ENCODE data around the gene C12orf60. TPM values are rescaled to one million over a fixed set of nuclear protein-coding genes. Genes with fewer than 3 reads are reported as not detected.
A peak's percentile ranks its signal among the peaks of the same experiment; 100 is the strongest.

C12orf60 gene
- polyA plus RNA-seq, 2 of the 4 experiments (the other 2 are of a cell fraction) = 2.4 to 5.5 TPM

DNA sequence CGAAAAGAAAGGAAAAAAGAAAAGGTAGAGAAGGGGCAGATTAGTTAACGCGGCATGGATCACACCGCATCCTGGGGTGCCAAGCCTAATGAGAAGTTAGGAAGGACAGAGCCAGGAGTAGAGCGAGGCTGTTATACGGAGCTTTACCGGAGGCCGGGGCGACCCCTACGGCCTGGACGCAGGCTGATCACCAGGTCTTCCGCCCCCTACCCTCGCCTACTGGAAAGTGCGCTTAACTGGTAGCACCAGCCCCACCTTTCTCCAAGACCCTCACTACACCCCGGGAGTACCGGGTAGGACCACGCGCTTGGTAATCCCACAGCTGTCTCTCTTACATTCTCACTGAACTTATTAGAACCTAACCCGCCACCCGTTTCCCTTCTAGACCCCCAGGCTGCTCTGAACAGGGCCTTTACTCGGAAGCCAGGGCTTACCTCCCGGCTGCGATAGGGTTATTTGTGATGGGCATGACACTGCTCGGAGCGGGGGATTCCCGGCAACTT, 34.0 kb upstream of the C12orf60 start:
- no peak for FAIRE-seq
- Histone ChIP-seq H3K27ac (peak overlapping the region; percentile 88 to 97), H3K4me3 (peak overlapping the region; percentile 79), H3K4me1 (peaks cover 18% of the 10 kb centered on the region), H3K4me2 (peak overlapping the region; percentile 71), H3K9me3 (no peaks in the 10 kb centered on the region; the same call in 2 of the 3 replicates)
- CTCF ChIA-PET = interaction anchor here (0.7 to 3.6 kb wide), 18 partner anchors 8 to 943 kb away, joined by 3 to 21 read pairs (median 6); partner anchors contain the start of gene RERG
- 5% methylated on average over 25 of the region's 26 CpGs for WGBS (ENCODE audit: missing lambda C conversion rate)
- POLR2A ChIA-PET = interaction anchor here (0.6 to 3.1 kb wide), 14 partner anchors 9 to 1514 kb away, joined by 3 to 68 read pairs (median 4); partner anchors contain the start of genes ATF7IP, C12orf60 and WBP11
- ATAC-seq = peak; percentile 17; a peak in 5 of 6 replicates
- TF ChIP-seq MYC (IDR thresholded peaks at IDR 0.05; ENCODE audit: borderline replicate concordance, low read length) = 0 out of 2 replicates have a peak, but pooled peaks have one; percentile 6
- TF ChIP-seq, protein P1, sequence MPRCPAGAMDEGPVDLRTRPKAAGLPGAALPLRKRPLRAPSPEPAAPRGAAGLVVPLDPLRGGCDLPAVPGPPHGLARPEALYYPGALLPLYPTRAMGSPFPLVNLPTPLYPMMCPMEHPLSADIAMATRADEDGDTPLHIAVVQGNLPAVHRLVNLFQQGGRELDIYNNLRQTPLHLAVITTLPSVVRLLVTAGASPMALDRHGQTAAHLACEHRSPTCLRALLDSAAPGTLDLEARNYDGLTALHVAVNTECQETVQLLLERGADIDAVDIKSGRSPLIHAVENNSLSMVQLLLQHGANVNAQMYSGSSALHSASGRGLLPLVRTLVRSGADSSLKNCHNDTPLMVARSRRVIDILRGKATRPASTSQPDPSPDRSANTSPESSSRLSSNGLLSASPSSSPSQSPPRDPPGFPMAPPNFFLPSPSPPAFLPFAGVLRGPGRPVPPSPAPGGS (IDR thresholded peaks at IDR 0.05) = 0 out of 3 replicates have a peak, but pooled peaks have one; percentile 3
- no peak for TF ChIP-seq EHF (CRISPR knock-in tag; IDR thresholded peaks at IDR 0.05)
- DNase-seq (ENCODE audit: low read depth in 1 of 2, low spot score in 1 of 2) = peak; percentile 21 to 59

DNA sequence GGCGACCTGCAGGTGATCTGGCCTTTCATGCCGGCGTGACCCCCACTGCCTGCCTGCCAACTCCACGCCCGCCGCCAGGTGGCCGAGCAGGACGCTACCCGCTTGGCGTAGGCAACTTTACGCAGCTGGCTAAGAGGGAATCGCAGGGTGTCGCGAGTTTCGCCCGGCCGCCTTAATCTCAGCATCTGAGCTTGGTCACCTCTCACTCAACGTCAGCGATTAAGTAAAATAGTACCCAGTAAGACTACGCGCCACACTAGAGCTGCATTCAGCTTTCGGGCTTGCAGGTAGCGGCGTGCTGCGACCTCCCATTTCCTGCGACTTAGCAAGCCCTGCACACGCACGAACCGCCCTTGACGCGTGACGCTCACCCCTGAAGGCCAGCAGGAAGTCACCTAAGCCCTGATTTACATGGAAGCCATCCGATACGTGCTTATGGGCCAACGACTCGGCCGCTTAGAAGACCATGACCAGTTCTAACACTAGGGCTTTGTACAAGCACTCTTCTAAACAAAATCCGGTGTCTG, 33.4 kb upstream of the C12orf60 start:
- Histone ChIP-seq H3K4me3 (peak overlapping the region; percentile 79), H3K4me2 (peak overlapping the region; percentile 71), H3K9me3 (no peaks in the 10 kb centered on the region; the same call in 2 of the 3 replicates), H3K27ac (peak overlapping the region; percentile 88 to 97), H3K4me1 (peaks cover 18% of the 10 kb centered on the region)
- POLR2A ChIA-PET = interaction anchor here (0.5 to 3.1 kb wide), 15 partner anchors 9 to 549 kb away, joined by 3 to 68 read pairs (median 5); partner anchors contain the start of genes ATF7IP, C12orf60 and WBP11
- FAIRE-seq (no peak), DNase-seq (ENCODE audit: low read depth in 1 of 2, low spot score in 1 of 2) (peak; percentile 69 to 92), ATAC-seq (peak; percentile 65 to 72)
- CTCF ChIA-PET = interaction anchor here (0.6 to 3.6 kb wide), 20 partner anchors 8 to 1673 kb away, joined by 3 to 21 read pairs (median 4); partner anchors contain the start of gene RERG
- 3% methylated on average over 25 of the region's 38 CpGs for WGBS (ENCODE audit: missing lambda C conversion rate)
- TF ChIP-seq POLR2AphosphoS2 (conservative IDR thresholded peaks at IDR 0.05; ENCODE audit: low read length) (peak; percentile 43; the same call in 1 of the 2 replicates), HES2 (IDR thresholded peaks at IDR 0.05) (no peak), CEBPB (IDR thresholded peaks at IDR 0.05) (no peak), JUN (IDR thresholded peaks at IDR 0.05) (peak in 1 of 2 experiments; percentile 34; a peak in 2 of 5 replicates), E2F6 (IDR thresholded peaks at IDR 0.05; ENCODE audit: borderline replicate concordance, low read depth) (peak; percentile 34; the same call in 1 of the 2 replicates), HOXA7 (CRISPR knock-in tag; IDR thresholded peaks at IDR 0.05) (peak; percentile 79), HOXB13 (CRISPR knock-in tag; IDR thresholded peaks at IDR 0.05; ENCODE audit: low read depth) (no peak), EHMT2 (IDR thresholded peaks at IDR 0.05; ENCODE audit: low read depth) (no peak), REST (IDR thresholded peaks at IDR 0.05) (peak; percentile 70), FOSB (CRISPR knock-in tag; IDR thresholded peaks at IDR 0.05) (peak; percentile 90), ZFP36 (IDR thresholded peaks at IDR 0.05; ENCODE audit: borderline replicate concordance, partially characterized antibody) (no peak), TFCP2L1 (CRISPR knock-in tag; IDR thresholded peaks at IDR 0.05) (peak; percentile 88), RAD21 (conservative IDR thresholded peaks at IDR 0.05 in 1 of 2, IDR thresholded peaks at IDR 0.05 in 1 of 2) (peak; percentile 31 to 33; a peak in 4 of 5 replicates), MYC (IDR thresholded peaks at IDR 0.05; ENCODE audit: borderline replicate concordance, low read length) (0 out of 2 replicates have a peak, but pooled peaks have one; percentile 36)
- TF ChIP-seq, protein P2, sequence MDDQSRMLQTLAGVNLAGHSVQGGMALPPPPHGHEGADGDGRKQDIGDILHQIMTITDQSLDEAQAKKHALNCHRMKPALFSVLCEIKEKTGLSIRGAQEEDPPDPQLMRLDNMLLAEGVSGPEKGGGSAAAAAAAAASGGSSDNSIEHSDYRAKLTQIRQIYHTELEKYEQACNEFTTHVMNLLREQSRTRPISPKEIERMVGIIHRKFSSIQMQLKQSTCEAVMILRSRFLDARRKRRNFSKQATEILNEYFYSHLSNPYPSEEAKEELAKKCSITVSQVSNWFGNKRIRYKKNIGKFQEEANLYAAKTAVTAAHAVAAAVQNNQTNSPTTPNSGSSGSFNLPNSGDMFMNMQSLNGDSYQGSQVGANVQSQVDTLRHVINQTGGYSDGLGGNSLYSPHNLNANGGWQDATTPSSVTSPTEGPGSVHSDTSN (IDR thresholded peaks at IDR 0.05) = peak; percentile 10; the same call in 1 of the 2 replicates
- TF ChIP-seq, protein P3, sequence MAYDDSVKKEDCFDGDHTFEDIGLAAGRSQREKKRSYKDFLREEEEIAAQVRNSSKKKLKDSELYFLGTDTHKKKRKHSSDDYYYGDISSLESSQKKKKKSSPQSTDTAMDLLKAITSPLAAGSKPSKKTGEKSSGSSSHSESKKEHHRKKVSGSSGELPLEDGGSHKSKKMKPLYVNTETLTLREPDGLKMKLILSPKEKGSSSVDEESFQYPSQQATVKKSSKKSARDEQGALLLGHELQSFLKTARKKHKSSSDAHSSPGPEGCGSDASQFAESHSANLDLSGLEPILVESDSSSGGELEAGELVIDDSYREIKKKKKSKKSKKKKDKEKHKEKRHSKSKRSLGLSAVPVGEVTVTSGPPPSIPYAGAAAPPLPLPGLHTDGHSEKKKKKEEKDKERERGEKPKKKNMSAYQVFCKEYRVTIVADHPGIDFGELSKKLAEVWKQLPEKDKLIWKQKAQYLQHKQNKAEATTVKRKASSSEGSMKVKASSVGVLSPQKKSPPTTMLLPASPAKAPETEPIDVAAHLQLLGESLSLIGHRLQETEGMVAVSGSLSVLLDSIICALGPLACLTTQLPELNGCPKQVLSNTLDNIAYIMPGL (CRISPR knock-in tag; IDR thresholded peaks at IDR 0.05; ENCODE audit: borderline replicate concordance) = peak; percentile 89
- TF ChIP-seq, protein P1 (IDR thresholded peaks at IDR 0.05) = peak; percentile 4; the same call in 1 of the 3 replicates
- TF ChIP-seq, protein P4, sequence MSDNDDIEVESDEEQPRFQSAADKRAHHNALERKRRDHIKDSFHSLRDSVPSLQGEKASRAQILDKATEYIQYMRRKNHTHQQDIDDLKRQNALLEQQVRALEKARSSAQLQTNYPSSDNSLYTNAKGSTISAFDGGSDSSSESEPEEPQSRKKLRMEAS (IDR thresholded peaks at IDR 0.05) = peak; percentile 70; the same call in 1 of the 2 replicates
